Measurements from ENCODE around the gene CD302.

GRCh38 chr2:159803235-159803962 lies 5.4 kb upstream of the CD302 start:
- TF ChIP-seq CTCF (IDR thresholded peaks at IDR 0.05 in 4 of 5, conservative IDR thresholded peaks at IDR 0.05 in 1 of 5): no peak
- no peak for TF ChIP-seq POLR2A (IDR thresholded peaks at IDR 0.05)
